WTC11 (cell line): ENCODE measurements around the gene PTPN11. TPM values are rescaled to one million over a fixed set of nuclear protein-coding genes. Genes with fewer than 3 reads are reported as not detected.

Experiments used
- ATAC-seq: fragments of 200-7000 bp; cut with Tn5 transposase; 2 replicates; pipeline ENCODE4 v1.10.0; 2021; ENCODE audit warnings: mild to moderate bottlenecking, moderate library complexity
- CTCF ChIA-PET: fragments of 300-600 bp; sonication (Branson Sonifier 250); formaldehyde crosslinking; loops from one replicate; lab custom pipeline; 2021; ENCODE audit warnings: antibody characterized with exemption; lab: Charles Lee
- POLR2A ChIA-PET: fragments of 350-600 bp; sonication (Branson Sonifier 250); formaldehyde crosslinking; loops from one replicate; lab custom pipeline; 2021; ENCODE audit warnings: antibody characterized with exemption; lab: Charles Lee
- DNase-seq: peaks from one replicate; pipeline ENCODE4 v3.0.0; 2021; ENCODE audit warnings: low spot score
- H3K27ac Mint-ChIP-seq: 2 replicates; pipeline ENCODE4 v1.8.0; 2021; ENCODE audit warnings: mixed read lengths
- H3K27me3 Mint-ChIP-seq: 2 replicates; pipeline ENCODE4 v1.8.0; 2021; ENCODE audit warnings: low read depth, mild to moderate bottlenecking, moderate library complexity, mixed read lengths
- H3K36me3 Mint-ChIP-seq: 2 replicates; pipeline ENCODE4 v1.8.0; 2021; ENCODE audit warnings: mixed read lengths
- H3K4me1 Mint-ChIP-seq: 2 replicates; pipeline ENCODE4 v1.8.0; 2022; ENCODE audit warnings: mixed read lengths
- H3K4me3 Mint-ChIP-seq: 2 replicates; pipeline ENCODE4 v1.8.0; 2021; ENCODE audit warnings: mild to moderate bottlenecking, moderate library complexity, mixed read lengths
- H3K9me3 Mint-ChIP-seq: 2 replicates; pipeline ENCODE4 v1.8.0; 2021; ENCODE audit warnings: mixed read lengths
- ELF4 ChIP-seq: sonication (generic); formaldehyde crosslinking; IDR thresholded peaks from 2 replicates; pipeline ENCODE4 v1.8.1; 2022; ENCODE audit warnings: low read depth, mild to moderate bottlenecking, moderate library complexity, missing genetic modification reagents
- GABPB1 ChIP-seq: sonication (generic); formaldehyde crosslinking; IDR thresholded peaks from 2 replicates; pipeline ENCODE4 v1.8.1; 2023; ENCODE audit warnings: mild to moderate bottlenecking, missing genetic modification reagents
- GRHL2 ChIP-seq: fragments of 250-450 bp; sonication (Bioruptor Pico); IDR thresholded peaks from 2 replicates; pipeline ENCODE4 v1.8.0; 2022; ENCODE audit warnings: mild to moderate bottlenecking, moderate library complexity; ENCODE audit not compliant: insufficient replicate concordance, severe bottlenecking
- GTF2I ChIP-seq: fragments of 250-450 bp; sonication (Bioruptor Pico); conservative IDR thresholded peaks from 2 replicates; pipeline ENCODE4 v1.4.0; 2021; ENCODE audit warnings: mild to moderate bottlenecking
- IRF2 ChIP-seq: sonication (generic); formaldehyde crosslinking; IDR thresholded peaks from 2 replicates; pipeline ENCODE4 v1.8.0; 2022; ENCODE audit warnings: low read depth, missing genetic modification reagents, borderline replicate concordance
- JAZF1 ChIP-seq: fragments of 250-450 bp; sonication (Bioruptor Pico); IDR thresholded peaks from 2 replicates; pipeline ENCODE4 v1.9.0; 2021; ENCODE audit warnings: moderate library complexity, mild to moderate bottlenecking, inconsistent platforms
- JUN ChIP-seq: sonication (generic); formaldehyde crosslinking; IDR thresholded peaks from 2 replicates; pipeline ENCODE4 v1.8.0; 2023; ENCODE audit warnings: mild to moderate bottlenecking, missing genetic modification reagents
- NFE2L1 ChIP-seq: sonication (generic); formaldehyde crosslinking; IDR thresholded peaks from 2 replicates; pipeline ENCODE4 v1.8.1; 2023; ENCODE audit warnings: missing genetic modification reagents
- PRRX2 ChIP-seq: fragments of 250-450 bp; sonication (Bioruptor Pico); IDR thresholded peaks from 2 replicates; pipeline ENCODE4 v1.8.0; 2021; ENCODE audit warnings: mild to moderate bottlenecking
- SMAD4 ChIP-seq: sonication (generic); formaldehyde crosslinking; IDR thresholded peaks from 2 replicates; pipeline ENCODE4 v1.8.0; 2022; ENCODE audit warnings: mild to moderate bottlenecking, missing genetic modification reagents
- TEAD4 ChIP-seq: sonication (generic); formaldehyde crosslinking; IDR thresholded peaks from 2 replicates; pipeline ENCODE4 v1.8.0; 2022; ENCODE audit warnings: mild to moderate bottlenecking, missing genetic modification reagents
- ZNF121 ChIP-seq: sonication (generic); formaldehyde crosslinking; IDR thresholded peaks from 2 replicates; pipeline ENCODE4 v1.8.0; 2023; ENCODE audit warnings: missing genetic modification reagents
- ZNF219 ChIP-seq: sonication (generic); formaldehyde crosslinking; IDR thresholded peaks from 2 replicates; pipeline ENCODE4 v1.8.0; 2023; ENCODE audit warnings: missing genetic modification reagents, mild to moderate bottlenecking, borderline replicate concordance
- ZNF232 ChIP-seq: sonication (generic); formaldehyde crosslinking; IDR thresholded peaks from 2 replicates; pipeline ENCODE4 v1.8.0; 2022; ENCODE audit warnings: mild to moderate bottlenecking, missing genetic modification reagents
- total RNA-seq: library from RNA; stranded (reverse); gene quantifications from 3 replicates; pipeline ENCODE4 v1.2.3, GENCODE V29; 2021
- TF ChIP-seq, protein P1 (sequence below): sonication (generic); formaldehyde crosslinking; IDR thresholded peaks from 2 replicates; pipeline ENCODE4 v1.8.0; 2022; ENCODE audit warnings: mild to moderate bottlenecking, missing genetic modification reagents
- TF ChIP-seq, protein P2 (sequence below): sonication (generic); formaldehyde crosslinking; IDR thresholded peaks from 2 replicates; pipeline ENCODE4 v1.8.1; 2022; ENCODE audit warnings: mild to moderate bottlenecking, moderate library complexity, missing genetic modification reagents
- TF ChIP-seq, protein P3 (sequence below): sonication (generic); formaldehyde crosslinking; IDR thresholded peaks from 2 replicates; pipeline ENCODE4 v1.8.1; 2023; ENCODE audit warnings: mild to moderate bottlenecking, missing genetic modification reagents, borderline replicate concordance
- TF ChIP-seq, protein P4 (sequence below): fragments of 250-450 bp; sonication (Bioruptor Pico); IDR thresholded peaks from 2 replicates; pipeline ENCODE4 v1.9.0; 2021; ENCODE audit warnings: moderate library complexity, mild to moderate bottlenecking, inconsistent platforms, borderline replicate concordance
- TF ChIP-seq, protein P5 (sequence below): sonication (generic); formaldehyde crosslinking; IDR thresholded peaks from 2 replicates; pipeline ENCODE4 v1.8.1; 2023; ENCODE audit warnings: mild to moderate bottlenecking, moderate library complexity, missing genetic modification reagents
- TF ChIP-seq, protein P6 (sequence below): sonication (generic); formaldehyde crosslinking; IDR thresholded peaks from 2 replicates; pipeline ENCODE4 v1.8.0; 2022; ENCODE audit warnings: mild to moderate bottlenecking, missing genetic modification reagents
- TF ChIP-seq, protein P7 (sequence below): sonication (generic); formaldehyde crosslinking; conservative IDR thresholded peaks from 2 replicates; pipeline ENCODE4 v1.8.1; 2023; ENCODE audit warnings: mild to moderate bottlenecking, low read depth, missing genetic modification reagents, moderate library complexity

The PTPN11 gene
- total RNA-seq, 1 experiment from 2014 or later, result 112 TPM

DNA sequence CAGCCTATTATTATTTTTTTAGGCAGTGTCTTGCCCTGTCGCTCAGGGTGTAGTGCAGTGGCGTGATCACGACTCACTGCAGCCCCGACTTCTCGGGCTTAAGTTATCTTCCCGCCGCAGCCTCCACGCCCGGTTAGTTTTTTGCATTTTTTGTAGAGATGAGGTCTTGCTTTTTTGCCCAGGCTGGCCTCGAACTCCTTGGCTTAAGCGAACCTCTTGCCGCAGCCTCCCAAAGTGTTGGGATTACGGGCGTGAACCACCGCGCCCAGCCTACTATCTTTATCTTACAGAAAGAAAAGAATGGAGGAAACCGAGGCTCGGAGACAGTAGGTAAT is 507 bp upstream of the PTPN11 start:
- ChIA-PET CTCF (interaction anchor here (1.3 kb wide), 1 partner anchor 220 kb away, joined by 5 read pairs; no protein-coding TSS in a partner anchor), POLR2A (interaction anchor here (0.5 to 1.0 kb wide), 2 partner anchors 311 to 404 kb away, joined by 3 read pairs; no protein-coding TSS in a partner anchor)
- peak overlapping the region; percentile 95 for H3K4me3 Mint-ChIP-seq
- H3K9me3 Mint-ChIP-seq, result no peaks in the 10 kb centered on the region
- H3K27me3 Mint-ChIP-seq, result peaks cover 6% of the 10 kb centered on the region
- no peak for ATAC-seq
- peaks cover 17% of the 10 kb centered on the region for H3K4me1 Mint-ChIP-seq
- no peaks in the 10 kb centered on the region for H3K36me3 Mint-ChIP-seq
- H3K27ac Mint-ChIP-seq, result peak overlapping the region; percentile 96
- peak; percentile 14 for DNase-seq
- no peak for TF ChIP-seq JAZF1 (CRISPR knock-in tag)
- TF ChIP-seq, protein P1, sequence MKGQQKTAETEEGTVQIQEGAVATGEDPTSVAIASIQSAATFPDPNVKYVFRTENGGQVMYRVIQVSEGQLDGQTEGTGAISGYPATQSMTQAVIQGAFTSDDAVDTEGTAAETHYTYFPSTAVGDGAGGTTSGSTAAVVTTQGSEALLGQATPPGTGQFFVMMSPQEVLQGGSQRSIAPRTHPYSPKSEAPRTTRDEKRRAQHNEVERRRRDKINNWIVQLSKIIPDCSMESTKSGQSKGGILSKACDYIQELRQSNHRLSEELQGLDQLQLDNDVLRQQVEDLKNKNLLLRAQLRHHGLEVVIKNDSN (CRISPR knock-in tag), result no peak
- TF ChIP-seq, protein P2, sequence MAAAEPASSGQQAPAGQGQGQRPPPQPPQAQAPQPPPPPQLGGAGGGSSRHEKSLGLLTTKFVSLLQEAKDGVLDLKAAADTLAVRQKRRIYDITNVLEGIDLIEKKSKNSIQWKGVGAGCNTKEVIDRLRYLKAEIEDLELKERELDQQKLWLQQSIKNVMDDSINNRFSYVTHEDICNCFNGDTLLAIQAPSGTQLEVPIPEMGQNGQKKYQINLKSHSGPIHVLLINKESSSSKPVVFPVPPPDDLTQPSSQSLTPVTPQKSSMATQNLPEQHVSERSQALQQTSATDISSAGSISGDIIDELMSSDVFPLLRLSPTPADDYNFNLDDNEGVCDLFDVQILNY, result 0 out of 2 replicates have a peak, but pooled peaks have one; percentile 6
- TF ChIP-seq NFE2L1, result no peak

DNA sequence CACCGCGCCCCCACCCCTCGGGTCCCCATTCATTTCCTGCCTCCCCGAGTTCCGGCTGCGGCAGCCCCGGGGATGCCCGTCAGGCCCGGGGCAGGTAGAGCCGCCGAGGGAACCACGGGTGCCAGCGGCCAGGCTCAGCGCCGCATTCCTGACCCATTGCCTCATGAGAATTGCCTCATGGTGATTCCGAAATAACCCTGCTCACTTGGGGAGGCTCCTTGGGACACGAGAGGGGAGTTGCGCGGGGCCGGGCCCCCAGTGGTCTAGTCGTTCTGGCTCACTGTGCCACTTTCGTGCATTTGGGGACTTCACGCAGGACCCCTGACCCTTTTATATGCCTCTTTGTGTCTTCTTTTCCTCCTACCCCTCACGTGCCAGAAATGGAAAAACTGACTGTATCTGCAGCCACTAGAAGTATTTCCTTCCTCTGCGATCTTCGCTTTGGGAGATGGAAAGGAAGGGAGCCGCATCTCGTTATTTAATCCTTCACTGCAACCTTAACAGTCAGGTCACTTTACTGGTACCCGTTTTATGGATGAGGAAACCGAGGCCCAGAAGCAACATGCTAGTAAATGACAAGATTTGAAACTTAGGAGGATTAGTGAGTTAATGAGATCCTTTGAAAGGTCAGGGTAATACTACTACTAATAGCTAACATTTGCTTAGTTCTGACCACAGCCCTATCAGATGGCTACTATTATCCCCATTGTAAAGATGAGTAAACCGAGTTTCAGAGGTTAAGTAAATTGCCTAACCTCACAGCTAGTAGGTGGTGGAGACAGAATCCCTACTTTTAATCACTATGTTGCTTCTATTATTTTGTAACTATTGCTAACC is 768 bp downstream of the PTPN11 start:
- peaks cover 17% of the 10 kb centered on the region for H3K4me1 Mint-ChIP-seq
- DNase-seq, result peak; percentile 65
- POLR2A ChIA-PET, result interaction anchor here (1.0 kb wide), 1 partner anchor 405 kb away, joined by 3 read pairs; no protein-coding TSS in a partner anchor
- peak overlapping the region; percentile 86 for H3K4me3 Mint-ChIP-seq
- H3K9me3 Mint-ChIP-seq, result no peaks in the 10 kb centered on the region
- H3K27me3 Mint-ChIP-seq, result peaks cover 2% of the 10 kb centered on the region; the same call in 1 of the 2 replicates
- CTCF ChIA-PET, result interaction anchor here (0.6 to 1.3 kb wide), 2 partner anchors 221 to 222 kb away, joined by 4 to 5 read pairs; no protein-coding TSS in a partner anchor
- peak overlapping the region; percentile 83 for H3K27ac Mint-ChIP-seq
- ATAC-seq, result peak; percentile 63; the same call in 1 of the 2 replicates
- H3K36me3 Mint-ChIP-seq, result no peaks in the 10 kb centered on the region
- TF ChIP-seq JUN, result no peak
- TF ChIP-seq, protein P3, sequence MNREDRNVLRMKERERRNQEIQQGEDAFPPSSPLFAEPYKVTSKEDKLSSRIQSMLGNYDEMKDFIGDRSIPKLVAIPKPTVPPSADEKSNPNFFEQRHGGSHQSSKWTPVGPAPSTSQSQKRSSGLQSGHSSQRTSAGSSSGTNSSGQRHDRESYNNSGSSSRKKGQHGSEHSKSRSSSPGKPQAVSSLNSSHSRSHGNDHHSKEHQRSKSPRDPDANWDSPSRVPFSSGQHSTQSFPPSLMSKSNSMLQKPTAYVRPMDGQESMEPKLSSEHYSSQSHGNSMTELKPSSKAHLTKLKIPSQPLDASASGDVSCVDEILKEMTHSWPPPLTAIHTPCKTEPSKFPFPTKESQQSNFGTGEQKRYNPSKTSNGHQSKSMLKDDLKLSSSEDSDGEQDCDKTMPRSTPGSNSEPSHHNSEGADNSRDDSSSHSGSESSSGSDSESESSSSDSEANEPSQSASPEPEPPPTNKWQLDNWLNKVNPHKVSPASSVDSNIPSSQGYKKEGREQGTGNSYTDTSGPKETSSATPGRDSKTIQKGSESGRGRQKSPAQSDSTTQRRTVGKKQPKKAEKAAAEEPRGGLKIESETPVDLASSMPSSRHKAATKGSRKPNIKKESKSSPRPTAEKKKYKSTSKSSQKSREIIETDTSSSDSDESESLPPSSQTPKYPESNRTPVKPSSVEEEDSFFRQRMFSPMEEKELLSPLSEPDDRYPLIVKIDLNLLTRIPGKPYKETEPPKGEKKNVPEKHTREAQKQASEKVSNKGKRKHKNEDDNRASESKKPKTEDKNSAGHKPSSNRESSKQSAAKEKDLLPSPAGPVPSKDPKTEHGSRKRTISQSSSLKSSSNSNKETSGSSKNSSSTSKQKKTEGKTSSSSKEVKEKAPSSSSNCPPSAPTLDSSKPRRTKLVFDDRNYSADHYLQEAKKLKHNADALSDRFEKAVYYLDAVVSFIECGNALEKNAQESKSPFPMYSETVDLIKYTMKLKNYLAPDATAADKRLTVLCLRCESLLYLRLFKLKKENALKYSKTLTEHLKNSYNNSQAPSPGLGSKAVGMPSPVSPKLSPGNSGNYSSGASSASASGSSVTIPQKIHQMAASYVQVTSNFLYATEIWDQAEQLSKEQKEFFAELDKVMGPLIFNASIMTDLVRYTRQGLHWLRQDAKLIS (CRISPR knock-in tag), result no peak
- peak; percentile 29; the same call in 1 of the 2 replicates for TF ChIP-seq GABPB1 (CRISPR knock-in tag)
- TF ChIP-seq, protein P4, sequence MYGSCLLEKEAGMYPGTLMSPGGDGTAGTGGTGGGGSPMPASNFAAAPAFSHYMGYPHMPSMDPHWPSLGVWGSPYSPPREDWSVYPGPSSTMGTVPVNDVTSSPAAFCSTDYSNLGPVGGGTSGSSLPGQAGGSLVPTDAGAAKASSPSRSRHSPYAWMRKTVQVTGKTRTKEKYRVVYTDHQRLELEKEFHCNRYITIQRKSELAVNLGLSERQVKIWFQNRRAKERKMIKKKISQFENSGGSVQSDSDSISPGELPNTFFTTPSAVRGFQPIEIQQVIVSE (CRISPR knock-in tag), result no peak
- TF ChIP-seq GTF2I, result peak; percentile 65; the same call in 1 of the 2 replicates
- TF ChIP-seq SMAD4 (CRISPR knock-in tag), result no peak
- no peak for TF ChIP-seq ZNF232
- TF ChIP-seq GRHL2, result no peak
- TF ChIP-seq, protein P5, sequence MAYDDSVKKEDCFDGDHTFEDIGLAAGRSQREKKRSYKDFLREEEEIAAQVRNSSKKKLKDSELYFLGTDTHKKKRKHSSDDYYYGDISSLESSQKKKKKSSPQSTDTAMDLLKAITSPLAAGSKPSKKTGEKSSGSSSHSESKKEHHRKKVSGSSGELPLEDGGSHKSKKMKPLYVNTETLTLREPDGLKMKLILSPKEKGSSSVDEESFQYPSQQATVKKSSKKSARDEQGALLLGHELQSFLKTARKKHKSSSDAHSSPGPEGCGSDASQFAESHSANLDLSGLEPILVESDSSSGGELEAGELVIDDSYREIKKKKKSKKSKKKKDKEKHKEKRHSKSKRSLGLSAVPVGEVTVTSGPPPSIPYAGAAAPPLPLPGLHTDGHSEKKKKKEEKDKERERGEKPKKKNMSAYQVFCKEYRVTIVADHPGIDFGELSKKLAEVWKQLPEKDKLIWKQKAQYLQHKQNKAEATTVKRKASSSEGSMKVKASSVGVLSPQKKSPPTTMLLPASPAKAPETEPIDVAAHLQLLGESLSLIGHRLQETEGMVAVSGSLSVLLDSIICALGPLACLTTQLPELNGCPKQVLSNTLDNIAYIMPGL (CRISPR knock-in tag), result 0 out of 2 replicates have a peak, but pooled peaks have one; percentile 6
- TF ChIP-seq PRRX2 (CRISPR knock-in tag), result no peak
- TF ChIP-seq IRF2 (CRISPR knock-in tag), result no peak
- 0 out of 2 replicates have a peak, but pooled peaks have one; percentile 4 for TF ChIP-seq ELF4
- no peak for TF ChIP-seq TEAD4
- TF ChIP-seq, protein P6, sequence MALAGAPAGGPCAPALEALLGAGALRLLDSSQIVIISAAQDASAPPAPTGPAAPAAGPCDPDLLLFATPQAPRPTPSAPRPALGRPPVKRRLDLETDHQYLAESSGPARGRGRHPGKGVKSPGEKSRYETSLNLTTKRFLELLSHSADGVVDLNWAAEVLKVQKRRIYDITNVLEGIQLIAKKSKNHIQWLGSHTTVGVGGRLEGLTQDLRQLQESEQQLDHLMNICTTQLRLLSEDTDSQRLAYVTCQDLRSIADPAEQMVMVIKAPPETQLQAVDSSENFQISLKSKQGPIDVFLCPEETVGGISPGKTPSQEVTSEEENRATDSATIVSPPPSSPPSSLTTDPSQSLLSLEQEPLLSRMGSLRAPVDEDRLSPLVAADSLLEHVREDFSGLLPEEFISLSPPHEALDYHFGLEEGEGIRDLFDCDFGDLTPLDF (CRISPR knock-in tag), result no peak
- TF ChIP-seq, protein P7, sequence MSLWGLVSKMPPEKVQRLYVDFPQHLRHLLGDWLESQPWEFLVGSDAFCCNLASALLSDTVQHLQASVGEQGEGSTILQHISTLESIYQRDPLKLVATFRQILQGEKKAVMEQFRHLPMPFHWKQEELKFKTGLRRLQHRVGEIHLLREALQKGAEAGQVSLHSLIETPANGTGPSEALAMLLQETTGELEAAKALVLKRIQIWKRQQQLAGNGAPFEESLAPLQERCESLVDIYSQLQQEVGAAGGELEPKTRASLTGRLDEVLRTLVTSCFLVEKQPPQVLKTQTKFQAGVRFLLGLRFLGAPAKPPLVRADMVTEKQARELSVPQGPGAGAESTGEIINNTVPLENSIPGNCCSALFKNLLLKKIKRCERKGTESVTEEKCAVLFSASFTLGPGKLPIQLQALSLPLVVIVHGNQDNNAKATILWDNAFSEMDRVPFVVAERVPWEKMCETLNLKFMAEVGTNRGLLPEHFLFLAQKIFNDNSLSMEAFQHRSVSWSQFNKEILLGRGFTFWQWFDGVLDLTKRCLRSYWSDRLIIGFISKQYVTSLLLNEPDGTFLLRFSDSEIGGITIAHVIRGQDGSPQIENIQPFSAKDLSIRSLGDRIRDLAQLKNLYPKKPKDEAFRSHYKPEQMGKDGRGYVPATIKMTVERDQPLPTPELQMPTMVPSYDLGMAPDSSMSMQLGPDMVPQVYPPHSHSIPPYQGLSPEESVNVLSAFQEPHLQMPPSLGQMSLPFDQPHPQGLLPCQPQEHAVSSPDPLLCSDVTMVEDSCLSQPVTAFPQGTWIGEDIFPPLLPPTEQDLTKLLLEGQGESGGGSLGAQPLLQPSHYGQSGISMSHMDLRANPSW, result no peak
- TF ChIP-seq ZNF219 (CRISPR knock-in tag), result no peak
- no peak for TF ChIP-seq ZNF121 (CRISPR knock-in tag)
